Ascending aorta (tissue), 2 donors: ENCODE measurements around the gene GAK. TPM values are rescaled to one million over a fixed set of nuclear protein-coding genes. Genes with fewer than 3 reads are reported as not detected.

Experiments used
- DNase-seq, 2 donors: peaks; one replicate each; pipeline ENCODE4 v3.0.0-alpha.2; 2019; ENCODE audit warnings: low spot score in 2 of 2
- H3K27ac ChIP-seq, 2 donors: fragments of 200-600 bp; sonication (generic); one replicate each; pipeline ENCODE4 v1.5.1; 2016 to 2017; ENCODE audit warnings: mild to moderate bottlenecking in 1 of 2
- H3K27me3 ChIP-seq: fragments of 200-600 bp; sonication (generic); one replicate; pipeline ENCODE4 v1.5.1; 2017
- H3K36me3 ChIP-seq, 2 donors: fragments of 200-600 bp; sonication (generic); one replicate each; pipeline ENCODE4 v1.5.1; 2016
- H3K4me1 ChIP-seq, 2 donors: fragments of 200-600 bp; sonication (generic); one replicate each; pipeline ENCODE4 v1.5.1; 2016 to 2017; ENCODE audit warnings: mild to moderate bottlenecking in 1 of 2
- H3K4me3 ChIP-seq, 2 donors: fragments of 200-600 bp; sonication (generic); one replicate each; pipeline ENCODE4 v1.5.1; 2016 to 2017; ENCODE audit warnings: mild to moderate bottlenecking in 1 of 2
- H3K9me3 ChIP-seq, 2 donors: fragments of 200-600 bp; sonication (generic); one replicate each; pipeline ENCODE4 v1.5.1; 2016
- CTCF ChIP-seq, 3 experiments: fragments of 200-600 bp in 2 of 3; fragments of 450-650 bp in 1 of 3; sonication (generic) in 2 of 3; IDR thresholded peaks; one replicate each; pipeline ENCODE4 v1.5.1; 2016 to 2019; ENCODE audit warnings: antibody characterized with exemption in 3 of 3, mild to moderate bottlenecking in 1 of 3, moderate library complexity in 1 of 3
- intact Hi-C: fragments of 100-400 bp; cut with DNase I; formaldehyde crosslinking; loops from one replicate; pipeline ENCODE4 v1.15.1; 2023
- total RNA-seq: library from RNA; depleted of rRNA; stranded (reverse); fragments of >200 nt; gene quantifications from one replicate; pipeline ENCODE4 v1.1.0, GENCODE V29; 2016

The GAK gene
- total RNA-seq, 1 donor from 2014 or later, result 87.3 TPM

GRCh38 chr4:835148-836002 lies 96.7 kb downstream of the GAK start:
- Histone ChIP-seq H3K27ac (no peak overlapping the region), H3K4me1 (no peaks in the 10 kb centered on the region), H3K36me3 (no peaks in the 10 kb centered on the region), H3K9me3 (peaks cover 25 to 33% of the 10 kb centered on the region in 2 donors), H3K4me3 (no peak overlapping the region), H3K27me3 (no peaks in the 10 kb centered on the region)
- no peak for TF ChIP-seq CTCF (IDR thresholded peaks at IDR 0.05)
- no peak for DNase-seq
- intact Hi-C loops, result no loop called here

GRCh38 chr4:834368-835147 lies 97.6 kb downstream of the GAK start:
- intact Hi-C loops, result no loop called here
- Histone ChIP-seq H3K4me3 (no peak overlapping the region), H3K27me3 (no peaks in the 10 kb centered on the region), H3K27ac (no peak overlapping the region), H3K36me3 (no peaks in the 10 kb centered on the region), H3K4me1 (no peaks in the 10 kb centered on the region), H3K9me3 (peaks cover 25 to 33% of the 10 kb centered on the region in 2 donors)
- no peak for DNase-seq
- no peak for TF ChIP-seq CTCF (IDR thresholded peaks at IDR 0.05)

- DNase-seq, result no peak
- Histone ChIP-seq H3K36me3 (no peaks in the 10 kb centered on the region), H3K9me3 (peaks cover 24 to 29% of the 10 kb centered on the region in 2 donors), H3K4me1 (no peaks in the 10 kb centered on the region), H3K4me3 (no peak overlapping the region), H3K27me3 (no peaks in the 10 kb centered on the region), H3K27ac (no peak overlapping the region)
- no peak for TF ChIP-seq CTCF (IDR thresholded peaks at IDR 0.05)
- intact Hi-C loops, result no loop called here
These were observed 98.3 kb downstream of the GAK start for GRCh38 chr4:833731-834367.

GRCh38 chr4:833156-833555 lies 99.0 kb downstream of the GAK start:
- no peak for TF ChIP-seq CTCF (IDR thresholded peaks at IDR 0.05)
- Histone ChIP-seq H3K27ac (no peak overlapping the region), H3K27me3 (no peaks in the 10 kb centered on the region), H3K4me3 (no peak overlapping the region), H3K36me3 (no peaks in the 10 kb centered on the region), H3K4me1 (no peaks in the 10 kb centered on the region), H3K9me3 (peaks cover 17 to 22% of the 10 kb centered on the region in 2 donors)
- no peak for DNase-seq
- intact Hi-C loops, result no loop called here

GRCh38 chr4:832536-832935 lies 99.6 kb downstream of the GAK start:
- Histone ChIP-seq H3K4me1 (no peaks in the 10 kb centered on the region), H3K36me3 (no peaks in the 10 kb centered on the region), H3K27me3 (peaks cover 4% of the 10 kb centered on the region), H3K4me3 (no peak overlapping the region), H3K27ac (no peak overlapping the region), H3K9me3 (peaks cover 11 to 16% of the 10 kb centered on the region in 2 donors)
- DNase-seq, result no peak
- TF ChIP-seq CTCF (IDR thresholded peaks at IDR 0.05), result no peak
- intact Hi-C loops, result no loop called here
